ENCODE data around the gene ALLC.

Gene ALLC

DNA sequence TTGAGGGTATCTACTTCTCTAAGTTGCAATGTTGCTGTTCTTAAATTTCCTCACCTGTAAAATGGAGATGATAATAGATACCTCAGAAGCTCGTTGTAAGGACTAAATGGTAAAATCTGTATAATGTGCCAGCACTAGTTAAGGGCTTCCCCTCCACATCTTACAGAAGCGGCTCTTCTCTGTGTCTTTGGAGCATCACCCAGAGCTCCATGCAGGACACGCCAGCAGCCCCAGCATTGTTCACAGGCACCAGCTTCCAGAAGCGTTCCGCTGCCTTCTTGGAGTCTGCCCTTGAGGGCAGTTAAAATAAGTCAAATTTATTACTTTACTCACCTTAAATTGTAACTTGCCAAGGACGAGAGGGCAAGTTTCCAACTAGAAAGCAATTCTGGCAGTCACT, 51.2 kb downstream of the ALLC start:
- H2AFZ ChIP-seq (ENCODE audit: low read depth, low read length, severe bottlenecking) = no peak overlapping the region
- H3K36me3 ChIP-seq (ENCODE audit: low read length) = no peaks in the 10 kb centered on the region
- H3K4me3 ChIP-seq (ENCODE audit: insufficient read depth, low read length, poor library complexity, severe bottlenecking) = no peak overlapping the region
- H3K9me3 ChIP-seq (ENCODE audit: insufficient read depth, low read length) = no peaks in the 10 kb centered on the region
- H3F3A ChIP-seq (ENCODE audit: insufficient read depth) = no peaks in the 10 kb centered on the region
- H3K4me2 ChIP-seq (ENCODE audit: low read depth, low read length, poor library complexity, severe bottlenecking) = no peak overlapping the region
- no peaks in the 10 kb centered on the region for H3K79me2 ChIP-seq (ENCODE audit: insufficient read depth, low read length)
- H3K27me3 ChIP-seq (ENCODE audit: low read length) = no peaks in the 10 kb centered on the region
- no peaks in the 10 kb centered on the region for H4K20me1 ChIP-seq (ENCODE audit: low read depth, low read length)
- no peak for TF ChIP-seq EZH2phosphoT487 (conservative IDR thresholded peaks at IDR 0.05; ENCODE audit: low read length)
- TF ChIP-seq, protein P1, sequence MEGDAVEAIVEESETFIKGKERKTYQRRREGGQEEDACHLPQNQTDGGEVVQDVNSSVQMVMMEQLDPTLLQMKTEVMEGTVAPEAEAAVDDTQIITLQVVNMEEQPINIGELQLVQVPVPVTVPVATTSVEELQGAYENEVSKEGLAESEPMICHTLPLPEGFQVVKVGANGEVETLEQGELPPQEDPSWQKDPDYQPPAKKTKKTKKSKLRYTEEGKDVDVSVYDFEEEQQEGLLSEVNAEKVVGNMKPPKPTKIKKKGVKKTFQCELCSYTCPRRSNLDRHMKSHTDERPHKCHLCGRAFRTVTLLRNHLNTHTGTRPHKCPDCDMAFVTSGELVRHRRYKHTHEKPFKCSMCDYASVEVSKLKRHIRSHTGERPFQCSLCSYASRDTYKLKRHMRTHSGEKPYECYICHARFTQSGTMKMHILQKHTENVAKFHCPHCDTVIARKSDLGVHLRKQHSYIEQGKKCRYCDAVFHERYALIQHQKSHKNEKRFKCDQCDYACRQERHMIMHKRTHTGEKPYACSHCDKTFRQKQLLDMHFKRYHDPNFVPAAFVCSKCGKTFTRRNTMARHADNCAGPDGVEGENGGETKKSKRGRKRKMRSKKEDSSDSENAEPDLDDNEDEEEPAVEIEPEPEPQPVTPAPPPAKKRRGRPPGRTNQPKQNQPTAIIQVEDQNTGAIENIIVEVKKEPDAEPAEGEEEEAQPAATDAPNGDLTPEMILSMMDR (IDR thresholded peaks at IDR 0.05; ENCODE audit: insufficient read depth, low read length, poor library complexity, severe bottlenecking) = no peak
- no peaks in the 10 kb centered on the region for H3K9me2 ChIP-seq (replicated peaks; ENCODE audit: insufficient read depth, low read length)
- H3K27ac ChIP-seq (ENCODE audit: low read depth, low read length) = no peak overlapping the region
- no peak overlapping the region for H3K9ac ChIP-seq (ENCODE audit: low read length)

DNA sequence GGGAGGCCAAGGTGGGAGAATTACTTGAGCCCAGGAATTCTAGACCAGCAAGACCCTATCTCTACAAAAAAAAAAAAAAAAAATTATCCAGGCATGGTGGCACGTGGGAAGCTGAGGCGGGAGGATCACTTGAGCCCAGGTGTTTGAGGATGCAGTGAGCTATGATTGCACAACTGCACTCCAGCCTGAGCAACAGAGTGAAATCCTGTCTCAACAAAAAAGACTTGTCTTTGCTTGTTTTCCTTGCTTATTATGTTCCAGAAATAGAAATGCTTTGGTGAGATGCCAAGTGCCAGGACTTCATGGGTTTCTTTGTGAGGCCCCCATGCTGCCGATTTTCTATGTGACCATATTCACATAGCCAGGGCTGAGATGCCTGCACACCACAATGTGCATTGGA, 54.4 kb downstream of the ALLC start:
- Histone ChIP-seq H3K4me3 (ENCODE audit: insufficient read depth, low read length, poor library complexity, severe bottlenecking) (no peak overlapping the region), H3K36me3 (ENCODE audit: low read length) (no peaks in the 10 kb centered on the region), H3K9me2 (replicated peaks; ENCODE audit: insufficient read depth, low read length) (no peaks in the 10 kb centered on the region), H3K9ac (ENCODE audit: low read length) (no peak overlapping the region), H4K20me1 (ENCODE audit: low read depth, low read length) (no peaks in the 10 kb centered on the region), H3K4me2 (ENCODE audit: low read depth, low read length, poor library complexity, severe bottlenecking) (no peak overlapping the region), H3K79me2 (ENCODE audit: insufficient read depth, low read length) (no peaks in the 10 kb centered on the region), H3K9me3 (ENCODE audit: insufficient read depth, low read length) (no peaks in the 10 kb centered on the region), H3K27me3 (ENCODE audit: low read length) (no peaks in the 10 kb centered on the region), H3K27ac (ENCODE audit: low read depth, low read length) (no peak overlapping the region), H3F3A (ENCODE audit: insufficient read depth) (no peaks in the 10 kb centered on the region), H2AFZ (ENCODE audit: low read depth, low read length, severe bottlenecking) (no peak overlapping the region)
- TF ChIP-seq, protein P1 (IDR thresholded peaks at IDR 0.05; ENCODE audit: insufficient read depth, low read length, poor library complexity, severe bottlenecking) = no peak
- TF ChIP-seq EZH2phosphoT487 (conservative IDR thresholded peaks at IDR 0.05; ENCODE audit: low read length) = no peak

DNA sequence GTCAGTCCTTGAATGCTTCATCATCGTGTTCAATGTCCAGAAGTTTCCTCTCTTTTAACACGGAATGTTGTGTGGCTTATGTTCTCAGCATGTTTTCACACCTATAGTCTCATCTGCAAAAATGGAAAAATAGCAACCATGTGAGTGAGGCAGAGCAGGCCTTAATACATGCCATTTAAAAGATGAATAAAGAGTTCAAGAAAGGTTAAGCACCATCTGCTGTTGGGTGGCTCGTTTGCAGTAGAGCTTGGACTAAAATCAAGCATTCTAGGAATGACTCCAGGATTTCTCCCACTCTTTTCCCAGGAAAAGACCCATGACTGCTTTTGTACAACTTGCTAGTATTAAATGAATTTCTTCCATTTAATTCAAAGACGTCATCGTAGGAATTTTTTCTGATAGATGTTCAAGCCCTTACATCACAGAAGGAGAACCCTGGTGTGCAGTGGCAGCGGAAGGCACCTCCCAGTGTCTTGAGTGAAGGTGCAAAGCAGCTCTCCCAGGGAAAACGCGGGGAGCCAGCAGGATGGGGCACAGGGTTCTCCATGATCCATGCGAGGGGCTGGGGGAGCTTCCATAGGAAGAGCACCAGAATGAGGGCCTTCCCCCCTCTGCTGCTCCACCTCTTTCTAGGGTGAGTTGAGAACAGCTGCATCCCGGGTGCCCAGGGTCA, 55.0 kb downstream of the ALLC start:
- Histone ChIP-seq H4K20me1 (ENCODE audit: low read depth, low read length) (no peaks in the 10 kb centered on the region), H3F3A (ENCODE audit: insufficient read depth) (no peaks in the 10 kb centered on the region), H3K9me3 (ENCODE audit: insufficient read depth, low read length) (no peaks in the 10 kb centered on the region), H2AFZ (ENCODE audit: low read depth, low read length, severe bottlenecking) (no peak overlapping the region), H3K4me3 (ENCODE audit: insufficient read depth, low read length, poor library complexity, severe bottlenecking) (no peak overlapping the region), H3K9me2 (replicated peaks; ENCODE audit: insufficient read depth, low read length) (no peaks in the 10 kb centered on the region), H3K79me2 (ENCODE audit: insufficient read depth, low read length) (no peaks in the 10 kb centered on the region), H3K9ac (ENCODE audit: low read length) (no peak overlapping the region), H3K36me3 (ENCODE audit: low read length) (no peaks in the 10 kb centered on the region), H3K27ac (ENCODE audit: low read depth, low read length) (no peak overlapping the region), H3K4me2 (ENCODE audit: low read depth, low read length, poor library complexity, severe bottlenecking) (no peak overlapping the region), H3K27me3 (ENCODE audit: low read length) (no peaks in the 10 kb centered on the region)
- TF ChIP-seq, protein P1 (IDR thresholded peaks at IDR 0.05; ENCODE audit: insufficient read depth, low read length, poor library complexity, severe bottlenecking) = no peak
- no peak for TF ChIP-seq EZH2phosphoT487 (conservative IDR thresholded peaks at IDR 0.05; ENCODE audit: low read length)
